Measurements from ENCODE around the gene ADRA2C.

The ADRA2C gene

DNA sequence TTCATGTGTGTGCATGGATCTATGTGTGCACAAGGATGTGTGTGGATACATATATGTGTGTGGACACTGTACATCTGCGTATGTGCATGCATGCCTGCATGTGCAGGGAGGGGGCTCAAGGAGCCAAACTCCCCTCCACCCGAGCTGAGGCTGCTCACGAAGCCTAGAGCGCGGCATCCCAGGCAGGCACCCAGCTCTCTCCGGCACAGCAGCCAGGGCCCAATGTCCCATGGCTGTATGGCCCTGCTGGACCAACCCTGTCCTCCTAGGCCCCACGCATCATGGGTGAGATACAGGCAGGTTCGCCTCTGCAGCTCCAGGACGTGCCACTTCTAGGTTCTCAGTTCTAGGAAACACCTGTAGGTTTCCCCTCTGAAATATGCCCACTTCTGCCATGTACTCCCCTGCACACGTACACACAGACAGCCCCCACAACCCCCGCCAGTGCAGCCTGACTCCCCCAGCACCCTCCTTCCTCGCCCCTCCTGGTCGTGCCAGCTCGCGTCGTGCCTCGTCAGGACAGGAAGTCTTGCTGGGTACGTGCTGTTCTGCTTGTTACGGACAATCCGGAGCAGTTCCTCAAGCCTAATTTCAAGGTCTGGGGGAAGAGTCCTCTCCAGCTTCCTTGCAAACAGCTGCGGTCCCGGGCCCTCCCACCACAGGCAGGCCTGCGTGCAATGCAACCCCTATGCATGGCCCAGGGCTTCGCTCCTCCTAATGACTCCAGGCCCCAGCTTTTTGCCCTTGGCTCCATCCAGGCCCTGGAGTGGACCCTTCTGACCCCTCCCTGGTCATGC, 3.2 kb upstream of the ADRA2C start:
- DNase-seq = no peak

DNA sequence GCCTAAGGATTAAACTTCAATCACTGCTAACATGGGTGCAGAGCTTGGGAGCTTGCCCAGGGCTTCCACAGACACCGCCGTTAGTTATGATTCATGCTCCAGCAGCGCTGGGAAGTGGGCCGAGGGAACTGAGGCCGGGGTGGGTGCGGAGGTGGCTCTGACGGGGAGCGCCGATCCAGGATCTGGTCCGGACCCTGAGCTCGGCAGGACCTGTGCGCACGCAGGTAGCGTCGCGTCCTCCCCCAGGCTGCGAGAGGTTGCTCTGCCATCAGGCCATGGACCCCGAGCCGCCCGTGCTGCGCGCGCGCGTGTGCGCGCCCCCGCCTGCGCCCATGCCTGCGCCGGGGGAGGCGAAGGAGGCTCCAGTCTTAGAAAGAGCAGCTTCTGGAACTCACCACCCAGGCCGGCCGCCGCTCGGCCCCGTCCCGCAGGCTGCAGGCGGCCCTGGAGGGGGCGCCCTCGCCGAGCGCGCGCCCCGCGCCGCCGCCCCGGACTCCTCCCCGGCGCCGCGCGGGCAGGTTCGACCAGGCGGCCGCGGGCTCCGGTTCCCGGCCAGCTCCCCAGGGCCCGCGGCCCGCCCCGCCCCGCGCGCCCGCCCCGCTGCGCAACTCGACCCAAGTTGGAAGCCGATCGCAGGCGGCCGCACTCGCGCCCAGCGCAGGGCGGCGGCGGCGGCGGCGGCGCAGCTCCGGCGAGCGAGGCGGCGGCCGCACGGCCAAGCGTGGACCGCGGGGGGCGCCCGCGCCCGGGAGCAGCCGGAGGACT, 732 bp upstream of the ADRA2C start:
- no peak for DNase-seq

DNA sequence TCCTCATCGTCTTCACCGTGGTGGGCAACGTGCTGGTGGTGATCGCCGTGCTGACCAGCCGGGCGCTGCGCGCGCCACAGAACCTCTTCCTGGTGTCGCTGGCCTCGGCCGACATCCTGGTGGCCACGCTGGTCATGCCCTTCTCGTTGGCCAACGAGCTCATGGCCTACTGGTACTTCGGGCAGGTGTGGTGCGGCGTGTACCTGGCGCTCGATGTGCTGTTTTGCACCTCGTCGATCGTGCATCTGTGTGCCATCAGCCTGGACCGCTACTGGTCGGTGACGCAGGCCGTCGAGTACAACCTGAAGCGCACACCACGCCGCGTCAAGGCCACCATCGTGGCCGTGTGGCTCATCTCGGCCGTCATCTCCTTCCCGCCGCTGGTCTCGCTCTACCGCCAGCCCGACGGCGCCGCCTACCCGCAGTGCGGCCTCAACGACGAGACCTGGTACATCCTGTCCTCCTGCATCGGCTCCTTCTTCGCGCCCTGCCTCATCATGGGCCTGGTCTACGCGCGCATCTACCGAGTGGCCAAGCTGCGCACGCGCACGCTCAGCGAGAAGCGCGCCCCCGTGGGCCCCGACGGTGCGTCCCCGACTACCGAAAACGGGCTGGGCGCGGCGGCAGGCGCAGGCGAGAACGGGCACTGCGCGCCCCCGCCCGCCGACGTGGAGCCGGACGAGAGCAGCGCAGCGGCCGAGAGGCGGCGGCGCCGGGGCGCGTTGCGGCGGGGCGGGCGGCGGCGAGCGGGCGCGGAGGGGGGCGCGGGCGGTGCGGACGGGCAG, 792 bp downstream of the ADRA2C start:
- DNase-seq = no peak

DNA sequence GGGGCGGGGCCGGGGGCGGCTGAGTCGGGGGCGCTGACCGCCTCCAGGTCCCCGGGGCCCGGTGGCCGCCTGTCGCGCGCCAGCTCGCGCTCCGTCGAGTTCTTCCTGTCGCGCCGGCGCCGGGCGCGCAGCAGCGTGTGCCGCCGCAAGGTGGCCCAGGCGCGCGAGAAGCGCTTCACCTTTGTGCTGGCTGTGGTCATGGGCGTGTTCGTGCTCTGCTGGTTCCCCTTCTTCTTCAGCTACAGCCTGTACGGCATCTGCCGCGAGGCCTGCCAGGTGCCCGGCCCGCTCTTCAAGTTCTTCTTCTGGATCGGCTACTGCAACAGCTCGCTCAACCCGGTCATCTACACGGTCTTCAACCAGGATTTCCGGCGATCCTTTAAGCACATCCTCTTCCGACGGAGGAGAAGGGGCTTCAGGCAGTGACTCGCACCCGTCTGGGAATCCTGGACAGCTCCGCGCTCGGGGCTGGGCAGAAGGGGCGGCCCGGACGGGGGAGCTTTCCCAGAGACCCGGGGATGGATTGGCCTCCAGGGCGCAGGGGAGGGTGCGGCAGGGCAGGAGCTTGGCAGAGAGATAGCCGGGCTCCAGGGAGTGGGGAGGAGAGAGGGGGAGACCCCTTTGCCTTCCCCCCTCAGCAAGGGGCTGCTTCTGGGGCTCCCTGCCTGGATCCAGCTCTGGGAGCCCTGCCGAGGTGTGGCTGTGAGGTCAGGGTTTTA, 1.5 kb downstream of the ADRA2C start:
- DNase-seq = peak; percentile 24

DNA sequence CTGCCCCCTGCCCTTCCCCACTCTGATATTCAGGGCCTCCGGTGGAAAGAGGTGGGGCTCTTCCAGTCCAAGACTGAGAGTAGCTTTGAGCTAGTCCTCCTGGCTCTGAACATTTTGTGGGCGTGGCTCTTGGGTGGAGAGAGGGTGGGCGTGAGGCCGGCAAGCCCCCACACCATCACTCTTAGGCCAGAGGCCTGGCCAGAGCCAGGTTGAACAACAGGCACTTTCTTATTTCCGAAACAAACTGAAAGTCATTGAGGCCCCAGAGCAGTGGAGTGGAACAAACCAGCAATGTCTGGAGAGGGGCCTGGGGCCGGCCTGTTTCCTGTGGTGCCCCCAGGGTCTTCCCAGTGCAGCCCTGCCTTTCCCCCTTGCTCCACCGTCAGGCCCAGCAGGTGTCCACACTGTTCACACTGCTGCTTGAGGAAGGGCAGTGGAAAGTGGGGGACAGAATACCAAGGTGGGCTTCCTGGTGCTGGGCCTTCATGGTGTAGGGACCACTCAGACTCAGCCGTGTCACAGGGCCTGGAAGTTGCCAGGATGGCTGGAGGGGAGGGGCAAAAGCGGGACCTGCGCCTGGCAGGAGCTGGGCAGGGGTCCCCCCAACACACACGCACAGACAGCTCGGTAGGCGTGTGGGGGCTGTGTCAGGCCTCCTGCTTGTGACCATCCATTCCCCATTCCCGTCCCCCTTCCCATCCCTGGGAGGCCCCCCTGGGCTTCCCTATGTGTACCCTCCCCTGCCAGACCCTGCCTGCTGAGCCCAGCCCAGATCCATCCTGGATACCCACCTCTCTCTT, 2.9 kb downstream of the ADRA2C start:
- no peak for DNase-seq

DNA sequence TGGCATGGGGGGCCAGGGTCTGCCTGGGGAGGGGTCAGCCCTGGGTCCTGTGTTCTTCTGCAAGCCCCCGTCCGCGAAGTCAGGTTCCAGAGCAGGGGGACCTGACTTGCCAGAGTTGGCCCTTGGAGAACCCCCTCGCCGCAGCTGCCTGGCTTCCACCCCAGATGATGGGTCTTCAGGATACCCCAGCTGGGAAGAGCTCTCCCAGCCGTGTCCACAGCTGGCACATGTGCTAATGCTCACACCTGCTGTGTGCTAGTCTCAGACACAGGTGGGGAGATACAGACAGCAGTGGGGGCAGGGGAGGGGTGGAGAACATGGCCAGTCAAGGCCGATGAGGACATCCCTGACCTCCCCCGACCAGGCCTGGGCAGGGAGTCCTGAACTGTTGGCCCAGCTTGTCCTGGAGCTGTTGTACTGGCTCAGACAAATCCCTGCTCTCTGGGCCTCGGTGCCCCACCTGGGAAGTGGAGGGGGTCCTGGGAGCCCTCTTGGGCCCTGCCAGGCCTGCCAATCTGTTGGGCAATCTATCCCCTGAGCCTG, 3.5 kb downstream of the ADRA2C start:
- no peak for DNase-seq

DNA sequence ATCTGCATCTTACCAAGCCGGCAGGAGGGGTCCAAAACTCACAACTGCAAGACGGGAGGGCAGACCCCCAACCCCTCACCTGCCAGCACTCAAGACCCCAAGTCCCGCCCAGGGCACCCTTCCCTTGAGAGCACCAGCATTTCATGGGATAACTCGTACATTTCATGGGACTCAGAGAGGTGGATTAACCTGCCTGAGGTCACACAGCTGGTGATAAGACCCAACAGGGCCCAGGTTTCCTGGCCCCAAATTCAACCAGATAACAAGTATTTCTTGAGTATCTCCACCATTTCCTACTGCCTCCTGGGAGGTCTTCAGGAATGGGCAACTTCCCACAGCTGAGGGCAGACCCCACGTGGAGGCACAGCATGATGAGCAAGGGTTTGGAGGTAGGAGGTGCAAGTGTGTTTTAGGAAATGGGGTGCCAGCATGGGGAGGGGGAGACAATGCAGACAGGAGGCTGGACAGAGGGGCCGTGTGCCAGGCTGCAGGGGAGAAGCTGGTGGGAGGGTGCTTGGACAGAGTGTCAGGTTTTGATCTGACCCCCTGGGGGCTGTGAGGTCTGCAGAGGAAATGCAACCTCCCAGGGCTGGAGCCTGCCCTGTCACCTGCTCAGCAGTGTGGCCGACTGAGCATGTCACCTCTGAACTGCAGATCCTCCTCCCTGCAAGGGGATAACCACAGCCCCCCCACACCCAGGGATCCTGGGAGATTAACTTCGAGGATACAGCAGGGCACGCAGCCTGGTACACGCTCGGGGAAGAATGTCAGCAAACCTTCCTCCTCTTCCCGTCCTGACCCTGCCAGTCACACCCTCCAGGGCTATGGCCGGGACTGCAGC, 4.4 kb downstream of the ADRA2C start:
- DNase-seq = no peak

DNA sequence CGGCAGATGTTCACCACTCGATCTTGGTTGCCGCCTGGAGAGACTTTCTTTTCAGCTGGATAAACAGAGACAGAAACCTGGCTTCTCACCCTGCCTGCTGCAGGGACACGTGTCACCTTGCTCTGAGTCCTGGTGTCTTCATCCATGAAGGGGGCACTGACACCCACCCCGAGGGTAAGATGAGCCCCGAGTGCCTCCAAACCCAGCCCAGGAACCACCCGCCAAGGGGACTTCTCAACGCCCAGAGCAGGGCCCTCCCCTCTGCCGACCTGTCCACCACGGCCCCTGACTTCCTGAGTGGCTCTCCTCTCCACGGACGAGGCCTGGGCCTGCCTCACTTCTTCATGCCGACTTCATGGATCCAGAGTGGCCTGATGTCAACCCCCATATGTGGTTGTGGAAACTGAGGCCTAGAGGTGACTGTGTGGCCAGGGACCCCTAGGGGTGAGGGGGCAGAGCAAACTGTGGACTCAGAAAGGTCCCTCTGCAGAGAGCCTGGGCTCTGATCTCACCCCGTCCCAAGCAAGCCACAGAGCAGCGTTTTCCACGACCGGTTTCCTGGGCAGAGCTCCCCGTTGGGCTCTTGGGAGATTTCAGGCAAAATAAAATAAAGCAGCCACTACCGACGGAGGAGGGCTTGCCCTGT, 5.1 kb downstream of the ADRA2C start:
- no peak for DNase-seq

DNA sequence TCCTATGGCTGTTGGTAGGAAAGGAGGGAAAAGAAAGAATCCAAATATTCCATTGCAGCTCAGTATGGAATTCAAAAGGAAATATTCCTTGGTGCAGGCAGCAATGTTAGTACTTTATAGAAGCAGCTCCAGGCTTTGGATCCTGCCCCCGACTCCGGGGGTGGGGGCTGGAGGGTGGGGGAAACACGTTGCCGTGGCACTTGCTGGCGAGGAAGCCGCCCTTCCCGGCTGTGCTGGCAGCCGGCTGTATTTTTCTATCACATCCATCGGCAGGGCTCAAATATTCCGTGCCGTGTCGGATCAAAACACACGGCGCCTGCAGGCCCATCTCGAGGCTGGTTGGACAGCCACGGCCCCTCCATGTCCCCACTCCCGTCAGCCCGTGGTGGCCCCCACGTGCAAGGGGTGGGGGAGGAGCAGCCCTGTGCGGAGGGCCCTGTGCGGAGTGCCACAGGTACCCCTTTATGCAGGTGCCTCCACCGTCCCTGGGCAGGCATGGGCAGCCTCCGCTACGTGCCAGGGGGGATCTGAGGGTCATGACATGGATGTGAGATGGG, 5.8 kb downstream of the ADRA2C start:
- DNase-seq = no peak

DNA sequence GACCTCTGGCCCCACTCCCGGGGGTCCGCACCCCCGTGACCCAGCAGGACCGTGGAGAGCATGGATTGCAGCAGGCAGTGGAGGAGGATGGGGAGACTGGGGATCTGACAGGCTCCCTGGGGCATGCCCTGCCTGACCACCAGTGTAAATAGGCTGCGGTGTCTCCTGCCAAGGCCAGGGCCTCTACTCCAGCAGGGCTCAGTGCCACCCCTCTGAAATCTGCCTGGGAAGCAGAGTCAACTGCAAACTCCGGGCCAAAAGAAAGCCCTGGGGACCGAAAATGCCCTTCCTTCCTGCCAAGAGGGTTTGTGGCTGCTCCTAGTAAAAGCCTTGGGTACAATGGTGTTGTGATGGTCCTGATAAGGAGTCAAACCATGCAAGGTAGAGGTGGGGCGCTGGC, 6.4 kb downstream of the ADRA2C start:
- no peak for DNase-seq

DNA sequence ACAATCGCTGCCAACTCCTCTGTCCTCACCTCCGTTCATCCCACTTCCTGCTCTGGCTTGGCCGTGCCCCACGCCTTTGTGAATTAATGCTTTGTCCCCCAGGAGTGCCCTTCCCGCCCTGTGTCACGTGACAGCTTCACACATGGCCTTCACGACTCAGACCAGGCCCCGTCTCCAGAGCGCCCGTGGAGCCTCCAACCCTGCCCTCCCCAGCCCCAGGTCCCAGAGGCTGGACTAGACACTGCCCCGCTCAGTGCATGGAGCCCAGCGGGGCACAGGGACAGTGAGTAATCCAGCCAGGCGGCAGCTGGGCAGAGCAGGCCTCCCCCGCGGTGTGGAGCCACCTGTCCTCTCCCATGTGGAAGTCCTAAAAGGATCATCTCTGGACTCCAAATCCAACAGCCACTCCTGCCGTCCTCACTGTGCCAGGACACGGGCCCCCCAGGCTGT, 7.4 kb downstream of the ADRA2C start:
- no peak for DNase-seq

DNA sequence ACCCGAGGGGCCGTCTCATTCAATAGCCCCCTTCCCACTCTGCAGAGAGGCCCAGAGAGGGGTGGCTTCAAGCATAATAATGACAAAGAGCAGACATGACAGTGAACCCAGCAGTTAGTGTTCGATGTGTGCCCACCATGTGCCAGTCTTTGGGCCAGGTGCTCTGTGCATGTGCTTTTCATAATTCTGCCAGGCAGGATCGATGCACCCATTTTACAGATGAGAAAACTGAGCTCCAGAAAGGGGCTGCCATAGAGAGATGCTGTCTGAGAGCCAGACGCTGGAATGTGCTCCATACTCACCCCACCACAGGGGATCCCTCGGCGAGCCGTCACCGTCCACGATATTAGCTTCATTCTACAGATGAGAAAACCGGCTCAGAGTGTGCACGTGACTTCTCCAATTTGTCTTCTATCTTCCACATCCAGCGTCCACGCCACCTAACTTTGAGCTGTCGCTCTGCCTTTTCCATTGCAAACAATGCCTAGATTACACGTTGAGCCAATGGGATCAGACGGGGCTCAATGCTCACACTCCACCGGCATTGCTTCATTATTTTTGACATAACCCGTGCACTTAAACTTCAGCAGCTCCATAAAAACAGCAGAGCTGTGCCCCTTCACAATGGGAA, 8.2 kb downstream of the ADRA2C start:
- DNase-seq = no peak

DNA sequence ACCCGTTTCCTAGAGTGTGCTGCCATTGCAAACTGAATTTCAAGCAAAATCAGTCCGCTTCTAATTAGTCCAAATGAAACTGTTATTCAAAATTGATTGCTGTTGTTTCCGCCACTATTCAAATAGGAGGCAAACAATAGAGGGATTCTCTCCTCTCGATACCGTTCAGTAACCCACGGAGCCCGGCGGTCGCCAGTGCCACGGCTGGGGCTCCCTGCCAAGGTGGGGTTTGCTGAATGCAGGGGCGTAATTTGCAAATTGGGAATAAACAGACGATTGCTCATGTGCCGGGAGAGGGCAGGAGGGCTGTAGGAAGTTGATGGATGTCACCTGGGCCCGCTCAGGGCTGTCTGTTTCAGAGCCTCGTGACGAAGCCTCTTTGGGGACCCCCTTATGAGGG, 8.8 kb downstream of the ADRA2C start:
- no peak for DNase-seq

DNA sequence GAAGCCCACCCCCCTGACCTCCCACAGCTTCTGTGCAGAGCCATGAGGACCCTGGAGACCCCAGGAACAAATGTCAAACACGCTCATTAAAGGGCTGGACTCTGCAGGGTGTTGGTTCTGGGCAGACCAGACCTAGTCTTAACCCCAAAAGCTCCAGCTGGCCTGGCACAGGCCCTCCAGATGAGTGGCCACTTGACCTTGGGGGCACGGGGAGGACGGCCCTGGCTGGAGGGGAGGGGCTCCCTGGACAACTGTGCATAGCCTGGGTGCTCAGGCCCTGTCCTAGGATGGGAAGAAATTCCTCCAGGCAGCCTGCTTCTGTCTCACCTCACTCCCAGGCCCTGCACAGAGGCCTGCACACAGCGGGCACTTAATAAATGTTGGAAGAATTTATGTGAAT, 9.4 kb downstream of the ADRA2C start:
- no peak for DNase-seq

DNA sequence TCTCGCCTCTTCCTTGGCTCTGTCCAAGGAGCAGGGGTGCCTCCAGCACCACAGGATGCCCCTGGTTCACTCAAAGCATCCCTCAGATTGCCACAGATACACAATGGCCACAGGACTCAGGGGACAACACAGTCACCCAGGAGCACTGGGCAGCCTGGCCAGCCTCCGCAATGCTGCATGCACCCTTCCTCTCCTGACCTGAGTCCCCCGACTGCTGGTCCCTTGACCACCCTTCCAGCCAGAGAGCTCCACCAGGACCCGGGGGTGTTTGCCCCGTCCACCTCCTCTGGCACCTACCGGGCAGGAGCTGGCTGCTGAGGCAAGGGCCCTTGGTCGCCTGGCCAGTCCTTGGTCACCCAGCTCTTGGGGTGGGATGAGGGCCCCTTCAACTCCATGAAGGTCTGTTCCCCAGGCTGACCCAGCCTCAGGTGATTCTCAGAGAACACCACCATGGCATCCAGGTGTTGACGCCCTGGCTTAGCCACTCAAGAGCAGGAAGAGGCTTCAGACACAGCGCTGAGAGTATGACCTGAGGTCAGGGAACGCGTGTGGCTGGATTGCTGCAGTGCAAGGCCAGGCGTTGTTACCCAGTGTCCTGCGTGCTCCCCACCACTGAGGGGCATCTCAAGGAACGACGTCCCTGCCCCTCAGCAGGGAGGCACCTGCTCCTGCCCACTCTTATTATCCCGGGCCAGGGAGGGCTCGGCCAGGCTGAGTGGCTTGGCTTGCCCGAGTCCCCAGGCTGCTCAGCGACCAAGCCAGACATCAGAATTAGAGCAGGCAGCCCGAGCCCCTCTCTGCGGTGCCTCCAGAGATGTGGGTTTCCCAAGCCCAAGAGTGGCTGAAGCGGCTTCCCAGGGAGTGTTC, 10.2 kb downstream of the ADRA2C start:
- no peak for DNase-seq

DNA sequence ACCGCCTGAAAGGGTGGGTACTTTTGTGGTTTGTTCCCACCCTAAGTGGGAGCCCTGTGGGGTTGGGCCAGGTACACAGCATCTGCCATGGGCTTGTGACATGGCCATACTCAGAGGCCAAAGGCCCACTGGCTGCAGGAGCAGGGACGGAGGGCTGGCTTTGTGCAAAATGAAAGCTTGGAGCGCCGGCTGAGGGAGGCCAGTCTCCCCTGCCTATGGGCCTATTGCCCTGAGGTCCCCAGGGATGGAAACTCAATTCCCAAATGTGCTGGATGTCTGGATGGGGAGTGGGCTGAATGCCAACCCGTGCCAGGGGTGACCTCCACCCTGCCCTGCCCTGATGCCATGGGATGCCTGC, 10.8 kb downstream of the ADRA2C start:
- no peak for DNase-seq

DNA sequence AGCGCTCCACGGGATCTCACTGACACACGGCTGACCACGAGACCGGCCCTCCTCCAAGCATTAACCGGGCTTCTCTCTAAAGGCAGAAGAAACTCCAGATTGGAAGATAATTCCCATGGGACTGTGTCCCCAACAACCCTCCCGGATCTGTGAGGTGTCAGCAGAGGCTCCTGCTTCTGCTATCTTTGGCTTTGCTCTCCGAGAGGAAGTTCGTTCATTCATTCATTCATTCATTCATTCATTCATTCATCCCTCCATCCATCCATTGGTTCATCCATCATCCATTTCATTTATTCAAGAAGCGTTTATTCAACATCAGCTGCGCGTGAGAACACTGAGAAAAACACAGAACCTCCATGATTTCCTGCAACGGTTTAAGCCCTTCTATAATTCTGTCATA, 11.5 kb downstream of the ADRA2C start:
- no peak for DNase-seq

DNA sequence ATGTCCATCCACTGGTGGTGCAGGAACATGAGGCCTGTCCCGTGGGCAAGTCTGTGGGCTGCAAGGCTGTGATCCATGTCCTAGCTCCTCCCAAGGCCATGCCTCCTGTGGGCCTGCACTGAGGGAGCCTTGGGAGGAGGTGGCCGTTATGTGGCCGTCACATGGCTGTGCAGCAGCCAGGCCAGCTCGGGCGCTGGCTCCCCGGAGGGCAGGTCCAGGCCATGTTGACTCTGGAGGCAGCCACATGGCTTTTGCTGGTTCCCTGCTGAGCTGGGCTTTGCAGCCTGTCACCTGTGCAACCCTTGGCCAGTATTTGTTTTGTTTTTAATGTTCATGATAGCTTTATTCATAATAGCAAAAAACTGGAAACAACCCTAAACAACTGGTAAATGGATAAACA, 13.3 kb downstream of the ADRA2C start:
- no peak for DNase-seq

Measured in activated CD4-positive, alpha-beta T cell treated with anti-CD3 and anti-CD28 coated beads, Interleukin-2, amount 50 U/mL, for 16 hours (primary cell).